Hepatocyte (in vitro differentiated cells): ENCODE data around the gene NR1D1.

ENCODE experiments used
- EZH2 ChIP-seq: fragments of 200-600 bp; sonication (generic); IDR thresholded peaks from 2 replicates; pipeline ENCODE4 v1.6.1; 2016; ENCODE audit warnings: antibody characterized with exemption, mild to moderate bottlenecking, borderline replicate concordance
- EZH2phosphoT487 ChIP-seq: fragments of 200-600 bp; sonication (generic); IDR thresholded peaks from one replicate; pipeline ENCODE4 v1.6.1; 2018; ENCODE audit warnings: antibody characterized with exemption, mild to moderate bottlenecking, low read depth, moderate library complexity; ENCODE audit not compliant: unreplicated experiment, severe bottlenecking
- TF ChIP-seq, protein P1 (sequence below): fragments of 200-600 bp; sonication (generic); IDR thresholded peaks from 2 replicates; pipeline ENCODE4 v1.5.1; 2016; ENCODE audit warnings: antibody characterized with exemption, mild to moderate bottlenecking; ENCODE audit not compliant: poor library complexity

GRCh38 chr17:40087903-40088718 is 12.3 kb downstream of the NR1D1 start:
- TF ChIP-seq, protein P1, sequence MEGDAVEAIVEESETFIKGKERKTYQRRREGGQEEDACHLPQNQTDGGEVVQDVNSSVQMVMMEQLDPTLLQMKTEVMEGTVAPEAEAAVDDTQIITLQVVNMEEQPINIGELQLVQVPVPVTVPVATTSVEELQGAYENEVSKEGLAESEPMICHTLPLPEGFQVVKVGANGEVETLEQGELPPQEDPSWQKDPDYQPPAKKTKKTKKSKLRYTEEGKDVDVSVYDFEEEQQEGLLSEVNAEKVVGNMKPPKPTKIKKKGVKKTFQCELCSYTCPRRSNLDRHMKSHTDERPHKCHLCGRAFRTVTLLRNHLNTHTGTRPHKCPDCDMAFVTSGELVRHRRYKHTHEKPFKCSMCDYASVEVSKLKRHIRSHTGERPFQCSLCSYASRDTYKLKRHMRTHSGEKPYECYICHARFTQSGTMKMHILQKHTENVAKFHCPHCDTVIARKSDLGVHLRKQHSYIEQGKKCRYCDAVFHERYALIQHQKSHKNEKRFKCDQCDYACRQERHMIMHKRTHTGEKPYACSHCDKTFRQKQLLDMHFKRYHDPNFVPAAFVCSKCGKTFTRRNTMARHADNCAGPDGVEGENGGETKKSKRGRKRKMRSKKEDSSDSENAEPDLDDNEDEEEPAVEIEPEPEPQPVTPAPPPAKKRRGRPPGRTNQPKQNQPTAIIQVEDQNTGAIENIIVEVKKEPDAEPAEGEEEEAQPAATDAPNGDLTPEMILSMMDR = no peak
- TF ChIP-seq EZH2 = no peak
- TF ChIP-seq EZH2phosphoT487 = no peak
